Inflammatory macrophage treated with lipopolysaccharide for 1 hour (primary cell): ENCODE results near the gene PALMD.

Experiments
- DNase-seq, 2 donors: peaks; one replicate each; pipeline ENCODE4 v3.0.0-alpha.2; 2020 to 2022

Gene PALMD

GRCh38 chr1:99645699-99646531 is at the start of gene PALMD:
PALMD (plus strand) TSS chr1:99646113; CDS start chr1:99646318, 205 bp downstream.
- DNase-seq, result no peak

DNA sequence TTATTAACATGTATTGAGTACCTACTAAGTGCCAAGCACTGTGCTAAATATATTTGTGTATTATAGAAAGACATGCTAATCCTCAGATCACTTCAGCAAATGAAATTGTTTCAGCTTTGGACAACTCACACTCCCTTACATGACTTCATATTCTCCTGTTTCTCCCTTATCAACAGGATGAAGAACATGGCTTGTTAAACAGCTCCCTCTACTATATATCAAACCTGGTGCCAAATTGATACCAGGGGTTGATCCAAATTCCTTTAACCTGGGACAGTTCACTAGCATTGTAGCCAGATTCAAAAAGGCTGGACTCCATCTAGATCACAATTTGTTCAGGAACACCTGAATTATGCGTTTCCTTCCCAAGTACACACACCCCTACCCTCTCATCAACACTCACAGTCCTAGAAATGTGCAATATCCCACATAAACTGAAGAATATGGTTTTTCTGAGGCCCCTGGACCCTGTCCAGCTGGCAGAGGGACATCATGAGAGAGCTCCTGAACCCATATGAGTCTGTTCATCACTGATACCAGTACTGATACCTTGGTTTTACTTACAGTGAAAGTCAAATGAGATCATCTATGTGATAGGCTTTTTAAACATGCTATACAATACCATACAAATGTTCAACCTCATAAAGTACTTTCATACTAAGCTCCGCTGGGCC is 47.0 kb upstream of the PALMD start:
- no peak for DNase-seq

- no peak for DNase-seq
Observed at GRCh38 chr1:99599678-99600175, 46.2 kb upstream of the PALMD start.

DNA sequence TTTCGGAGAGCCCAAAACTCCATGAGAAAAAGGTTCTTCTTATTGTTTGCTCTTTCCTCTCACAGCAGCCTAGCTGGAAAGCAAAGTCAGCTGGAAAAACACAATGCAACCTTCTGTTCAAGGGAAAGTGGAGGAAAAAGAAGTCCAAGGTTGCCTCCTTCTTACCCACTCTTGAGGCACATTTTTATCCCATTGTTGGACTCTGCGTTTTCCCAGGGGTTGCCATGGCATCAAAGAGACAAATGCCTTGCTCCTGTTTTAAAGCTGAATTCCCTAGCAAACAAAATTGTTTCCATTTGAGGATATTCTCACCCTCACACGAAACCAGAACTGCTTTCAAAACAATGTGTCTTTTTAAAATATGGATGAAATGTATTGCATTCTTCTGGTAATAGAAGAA is 45.1 kb upstream of the PALMD start:
- no peak for DNase-seq

DNA sequence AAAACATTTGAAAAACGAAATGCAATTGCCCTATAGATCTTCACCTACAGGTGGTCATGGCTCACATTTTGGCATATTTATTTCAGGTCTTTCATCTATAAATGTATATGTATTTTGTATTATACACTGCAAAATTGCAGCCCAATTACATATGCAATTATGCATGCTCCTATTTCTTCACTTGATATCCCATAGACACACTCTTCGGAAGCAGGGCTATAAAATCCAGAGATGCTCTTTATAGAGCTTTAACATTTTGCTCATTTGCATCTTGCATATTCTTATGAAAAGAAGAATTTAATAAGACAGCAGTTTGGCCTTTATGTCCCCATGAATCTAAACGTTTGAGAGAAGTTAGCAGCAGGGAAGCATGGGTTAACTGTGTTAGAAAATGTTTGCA is 44.7 kb upstream of the PALMD start:
- no peak for DNase-seq

DNA sequence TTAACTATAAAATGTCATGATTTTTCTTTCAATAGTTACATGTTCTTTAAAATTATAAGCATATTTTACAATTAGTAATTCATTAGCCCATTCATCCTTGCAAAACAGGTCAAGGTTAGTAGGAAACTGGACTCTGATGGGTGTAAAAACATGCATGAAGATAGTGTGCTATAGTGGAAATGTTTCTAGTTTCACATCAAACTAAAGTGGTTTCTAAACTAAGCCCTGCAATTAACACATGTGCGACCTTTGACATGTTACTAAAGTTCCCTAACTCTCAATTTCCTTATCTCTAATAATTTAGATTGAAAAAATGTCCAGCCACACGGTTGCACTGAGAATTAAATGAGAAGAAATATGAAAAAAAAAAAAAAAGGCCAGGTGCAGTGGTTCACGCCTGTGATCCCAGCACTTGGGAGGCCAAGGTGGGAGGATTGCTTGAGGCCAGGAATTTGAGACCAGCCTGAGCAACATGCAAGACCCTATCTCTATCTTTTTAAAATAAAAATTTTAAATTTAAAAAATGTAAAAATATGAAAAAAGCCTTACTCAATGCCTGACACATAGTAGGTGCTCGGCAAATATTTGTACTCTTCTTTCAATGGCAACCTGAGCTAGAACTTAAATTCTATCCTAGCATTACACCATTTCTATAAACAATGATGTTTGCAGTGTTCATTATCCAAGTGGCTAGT is 44.1 kb upstream of the PALMD start:
- no peak for DNase-seq

GRCh38 chr1:99602404-99602969 is 43.4 kb upstream of the PALMD start:
- DNase-seq, result no peak

DNA sequence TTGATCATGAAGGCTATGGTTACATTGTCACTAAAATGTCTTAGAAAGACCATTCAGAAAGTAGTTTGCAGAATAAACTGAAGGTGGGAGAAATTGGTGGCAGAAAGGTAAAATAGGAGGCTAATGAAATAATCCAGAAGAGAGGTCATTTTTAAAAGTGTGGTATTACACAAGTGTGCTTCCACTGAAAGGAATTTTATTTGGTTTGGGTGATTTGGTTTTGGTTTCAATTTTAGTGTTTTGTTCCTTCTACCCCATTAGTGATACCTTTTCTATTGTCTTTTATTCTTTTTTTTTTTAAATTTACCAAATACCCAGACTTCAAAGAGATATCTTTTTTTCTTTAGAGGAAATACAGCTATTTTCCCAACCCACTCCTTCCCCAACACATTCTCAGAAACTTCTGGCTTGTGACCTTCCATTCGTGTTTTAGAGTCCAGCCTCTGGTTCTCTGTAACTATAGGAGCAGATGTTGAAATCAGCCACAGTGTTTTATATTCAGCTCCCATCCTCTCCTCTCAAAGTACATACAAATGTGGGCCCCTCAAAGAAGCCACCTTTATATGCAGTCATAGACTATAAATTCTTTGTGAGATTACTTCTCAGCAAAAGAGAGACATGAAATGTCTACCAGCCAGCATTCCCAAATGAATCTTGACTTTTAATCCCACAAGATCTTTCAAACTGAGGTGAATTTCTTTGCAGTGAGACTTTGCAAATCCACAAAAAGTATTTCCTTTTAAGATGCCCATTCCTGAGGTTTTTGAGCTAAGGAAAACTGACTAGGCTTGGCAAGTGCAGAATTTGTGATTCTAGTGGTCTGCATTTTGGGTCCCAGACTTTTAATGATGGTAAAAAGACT is 42.0 kb upstream of the PALMD start:
- no peak for DNase-seq

GRCh38 chr1:99606306-99606705 is 39.6 kb upstream of the PALMD start:
- no peak for DNase-seq

DNA sequence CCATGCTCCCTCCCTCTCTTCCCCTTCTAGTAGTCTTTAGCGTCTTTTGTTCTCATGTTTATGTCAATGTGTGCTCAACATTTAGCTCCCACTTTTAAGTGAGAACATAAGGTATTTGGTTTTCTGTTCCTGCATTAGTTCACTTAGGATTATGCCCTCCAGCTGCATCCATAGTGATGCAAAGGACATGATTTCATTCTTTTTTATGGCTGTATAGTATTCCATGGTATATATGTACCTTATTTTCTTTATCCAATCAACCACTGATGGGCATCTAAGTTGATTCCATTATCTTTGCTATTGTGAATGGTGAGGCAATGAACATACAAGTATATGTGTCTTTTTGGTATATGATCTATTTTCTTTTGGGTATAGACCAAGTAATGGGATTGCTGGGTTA is 38.3 kb upstream of the PALMD start:
- DNase-seq, result no peak

DNA sequence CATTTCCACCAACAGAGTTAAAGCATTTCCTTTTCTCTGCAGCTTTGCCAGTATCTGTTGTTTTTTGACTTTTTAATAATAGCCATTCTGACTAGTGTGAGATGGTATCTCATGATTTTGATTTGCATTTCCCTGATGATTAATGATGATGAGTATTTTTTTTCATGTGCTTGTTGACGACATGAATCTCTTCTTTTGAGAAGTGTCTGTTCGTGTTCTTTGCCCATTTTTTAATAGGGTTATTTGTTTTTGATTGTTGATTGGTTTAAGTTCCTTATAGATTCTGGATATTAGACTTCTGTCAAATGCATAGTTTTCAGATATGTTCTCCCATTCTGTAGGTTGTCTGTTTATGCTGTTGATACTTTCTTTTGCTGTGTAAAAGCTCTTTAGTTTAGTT is 37.9 kb upstream of the PALMD start:
- no peak for DNase-seq

GRCh38 chr1:99613716-99614115 is 32.2 kb upstream of the PALMD start:
- DNase-seq, result no peak

GRCh38 chr1:99614728-99615127 is 31.2 kb upstream of the PALMD start:
- no peak for DNase-seq

DNA sequence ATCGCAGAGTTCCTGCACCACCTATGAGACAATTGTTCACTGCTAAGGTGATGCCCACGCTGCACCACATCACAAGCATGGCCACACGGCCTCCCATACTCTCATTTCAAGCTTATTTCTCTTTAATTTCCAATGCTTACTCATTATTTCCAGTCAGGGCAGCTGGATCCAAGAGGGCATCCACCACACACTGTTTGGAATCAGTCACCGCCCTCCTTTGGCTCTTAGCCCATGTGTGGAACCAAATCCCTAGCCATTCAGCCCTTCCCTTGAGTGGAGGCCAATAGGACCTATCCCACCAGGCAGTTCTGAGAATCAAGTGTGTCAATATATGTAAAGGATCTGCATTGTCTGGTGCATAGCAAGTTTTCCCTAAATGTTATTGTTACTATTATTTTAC is 26.3 kb upstream of the PALMD start:
- DNase-seq, result no peak

DNA sequence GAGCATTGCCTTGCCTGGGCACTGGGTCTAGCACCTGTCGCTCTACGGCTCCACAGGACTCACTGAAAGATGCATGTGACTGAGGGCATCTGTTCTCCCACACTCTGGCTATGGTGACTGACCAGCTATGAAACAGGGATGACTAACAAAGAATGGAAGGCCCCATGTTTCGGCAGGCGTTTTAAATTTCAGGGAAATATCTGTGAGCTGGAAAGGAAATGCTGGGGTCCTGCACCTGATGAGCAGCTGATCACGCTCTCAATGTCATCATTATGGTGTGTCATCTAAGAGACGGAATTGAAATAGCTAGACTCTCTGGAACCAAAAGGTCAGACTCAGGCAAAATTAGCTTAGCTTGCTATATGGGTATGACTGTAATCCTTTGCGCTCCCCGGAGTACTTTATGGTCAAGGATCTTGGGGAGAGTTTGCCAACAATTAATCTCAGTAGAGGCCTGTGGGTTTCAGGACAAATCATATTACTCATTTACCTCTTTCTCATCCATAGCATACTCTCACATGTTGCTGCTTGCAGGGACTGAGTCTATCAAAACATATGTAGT is 24.5 kb upstream of the PALMD start:
- no peak for DNase-seq

- no peak for DNase-seq
Observed at GRCh38 chr1:99622702-99623347, 23.1 kb upstream of the PALMD start.

DNA sequence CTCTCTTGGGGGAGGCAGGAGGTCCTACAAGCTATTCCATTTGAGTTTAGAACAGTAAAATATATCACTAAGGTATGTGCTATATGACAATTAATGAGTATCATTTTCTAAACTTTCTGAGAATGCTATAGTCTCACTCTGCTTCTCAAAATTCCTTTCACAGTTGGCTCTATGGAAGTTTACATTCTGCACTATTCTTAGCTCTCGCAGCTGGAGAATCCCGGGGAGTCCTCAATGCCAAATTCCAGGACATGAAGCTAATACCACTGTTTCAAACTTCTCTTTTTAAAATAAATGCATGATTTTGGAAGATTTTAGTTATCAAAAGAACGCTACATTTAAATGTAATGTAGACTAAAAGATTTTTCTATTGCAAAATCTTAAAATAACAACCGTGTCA is 22.4 kb upstream of the PALMD start:
- DNase-seq, result no peak

DNA sequence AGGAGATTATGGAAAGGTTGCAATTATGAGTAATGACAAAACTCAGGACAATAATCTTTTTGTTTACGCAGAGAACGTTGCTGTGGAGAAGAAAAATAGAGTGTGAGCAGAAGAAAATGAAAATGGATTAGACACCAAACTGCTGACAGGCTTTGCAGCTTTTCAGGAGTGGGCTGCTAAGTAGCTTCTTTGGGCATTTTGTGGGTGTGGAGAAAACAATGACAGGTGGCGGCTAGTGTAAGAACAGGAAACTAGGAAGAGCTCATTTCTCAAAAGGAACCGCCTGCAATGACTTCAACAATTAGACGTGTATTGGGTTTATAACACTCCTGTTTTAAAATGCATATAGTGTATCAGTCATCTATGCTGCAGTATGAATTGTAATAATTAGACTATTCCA is 18.3 kb upstream of the PALMD start:
- DNase-seq, result no peak

DNA sequence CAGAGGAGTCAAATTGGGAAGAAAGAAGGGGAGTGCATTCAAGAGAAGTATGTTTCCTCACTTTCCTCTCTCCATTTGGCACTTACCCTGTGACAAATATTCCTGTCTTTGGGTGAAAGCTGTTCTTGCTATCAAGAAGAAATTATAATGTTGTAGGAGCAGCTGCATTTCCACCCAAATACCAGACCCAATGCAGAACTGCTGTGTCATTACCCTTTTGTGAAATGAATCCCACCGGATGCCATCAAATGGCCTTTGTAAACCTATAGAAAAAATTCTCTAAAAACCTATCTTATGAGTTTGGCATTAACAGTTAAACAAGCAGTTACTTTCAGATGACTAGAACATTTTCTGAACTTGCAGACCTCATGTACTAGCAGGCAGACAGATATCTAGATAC is 16.7 kb upstream of the PALMD start:
- no peak for DNase-seq

DNA sequence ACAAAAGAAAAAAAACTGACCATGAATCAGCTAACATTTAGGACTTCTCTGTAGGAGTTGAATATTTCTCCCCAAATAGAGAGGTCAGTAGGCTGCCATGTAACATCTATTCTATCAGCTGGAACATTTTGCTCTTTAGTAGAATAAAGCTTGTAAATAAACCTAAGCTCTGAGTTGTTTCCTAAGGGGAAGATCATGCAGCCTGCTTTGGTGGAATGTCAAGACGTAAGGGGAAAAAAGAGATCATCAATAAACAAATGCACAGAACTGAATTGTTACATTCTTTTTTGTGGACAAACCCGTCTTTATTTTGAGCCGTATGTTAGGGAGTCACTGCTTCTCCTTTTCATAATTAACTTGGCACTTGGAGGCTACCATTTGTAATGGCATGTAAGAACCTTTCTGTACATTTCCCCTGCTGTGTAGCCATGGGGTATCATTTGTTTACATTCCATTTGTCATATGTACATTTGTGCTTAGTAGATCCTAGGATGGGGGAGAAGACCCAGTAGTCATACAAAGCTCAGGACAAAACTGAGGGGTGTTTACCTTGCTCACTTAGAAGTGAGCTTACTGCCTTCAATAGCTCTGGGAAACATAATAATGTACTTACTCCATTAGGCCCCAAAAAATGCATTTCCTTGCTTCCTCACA is 10.8 kb upstream of the PALMD start:
- DNase-seq, result no peak

DNA sequence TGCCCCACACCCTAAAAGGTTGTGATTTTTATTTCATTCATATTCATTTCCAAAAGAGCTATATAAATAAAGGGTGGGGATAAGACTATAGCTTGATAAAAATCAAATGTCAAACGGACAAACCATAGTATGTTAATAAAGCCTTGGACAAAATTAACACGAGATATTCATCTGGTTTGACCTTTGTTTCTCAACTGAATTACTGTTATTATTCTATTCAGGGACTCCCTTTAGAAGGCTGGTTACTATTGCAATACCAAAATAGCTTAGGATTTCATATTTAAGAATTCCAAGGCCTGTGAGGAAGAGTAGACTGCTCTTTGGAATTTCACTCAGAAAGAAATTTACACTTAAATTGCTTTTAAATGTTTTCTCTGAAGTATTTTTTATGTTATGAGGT is 10.2 kb upstream of the PALMD start:
- no peak for DNase-seq
